HUDEP-2 (cell line): Measurements from ENCODE around the gene SPATA13.
"Not testable (repeated sequence)": the region's sequence is repeated elsewhere in the genome, so short reads cannot be mapped to it uniquely, and the experiment has no call there.

Experiments
- DNase-seq, 76 experiments: peaks; one replicate each; lab custom pipeline; 2025; ENCODE audit not compliant: unreplicated experiment in 76 of 76; lab: John Stamatoyannopoulos, UW

The SPATA13 gene

GRCh38 chr13:24341439-24341838, 180.9 kb downstream of the SPATA13 start:
- no peak for DNase-seq

GRCh38 chr13:24348385-24348784, 187.9 kb downstream of the SPATA13 start:
- no peak for DNase-seq

- no peak for DNase-seq
Measured at GRCh38 chr13:24348797-24349515, 188.4 kb downstream of the SPATA13 start.

DNA sequence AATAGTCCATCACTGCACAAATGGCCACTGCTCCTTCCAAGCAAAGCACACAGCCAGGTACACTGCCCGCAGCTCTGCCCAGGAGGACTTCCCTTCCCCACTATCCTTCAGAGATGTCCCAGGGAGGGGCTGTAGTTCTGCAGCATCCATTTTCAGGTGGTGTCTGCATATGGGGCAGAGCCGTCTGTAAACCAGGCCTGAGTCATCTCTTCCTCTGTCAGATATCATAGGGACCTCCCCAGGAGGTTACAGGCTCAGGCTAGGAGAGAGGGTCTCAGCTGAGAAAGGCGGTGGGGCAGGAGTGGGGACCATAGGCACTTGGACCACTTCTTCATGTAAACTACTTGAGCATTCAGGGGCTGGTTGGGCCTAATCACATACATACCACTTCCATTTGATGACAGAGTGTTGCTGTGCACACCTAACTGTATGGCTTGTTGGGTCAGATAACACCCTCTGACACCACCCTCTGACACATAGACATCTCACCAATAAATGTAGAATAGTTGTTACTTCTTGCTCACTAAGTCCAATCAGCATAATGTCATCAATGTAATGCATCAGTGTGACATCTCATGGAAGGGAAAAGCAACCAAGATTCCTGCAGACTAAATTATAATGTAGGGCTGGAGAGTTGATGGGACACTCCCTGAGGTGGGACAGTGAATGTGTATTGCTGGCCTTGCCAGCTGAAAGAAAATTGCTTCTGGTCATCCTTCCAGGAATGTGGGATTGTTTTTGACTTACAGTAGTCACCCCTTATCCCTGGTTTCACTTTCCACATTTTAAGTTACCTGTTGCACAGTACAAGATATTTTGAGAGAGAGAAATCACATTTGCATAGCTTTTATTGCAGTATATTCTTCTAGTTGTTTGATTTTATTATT, 189.5 kb downstream of the SPATA13 start:
- not testable (repeated sequence) for DNase-seq

DNA sequence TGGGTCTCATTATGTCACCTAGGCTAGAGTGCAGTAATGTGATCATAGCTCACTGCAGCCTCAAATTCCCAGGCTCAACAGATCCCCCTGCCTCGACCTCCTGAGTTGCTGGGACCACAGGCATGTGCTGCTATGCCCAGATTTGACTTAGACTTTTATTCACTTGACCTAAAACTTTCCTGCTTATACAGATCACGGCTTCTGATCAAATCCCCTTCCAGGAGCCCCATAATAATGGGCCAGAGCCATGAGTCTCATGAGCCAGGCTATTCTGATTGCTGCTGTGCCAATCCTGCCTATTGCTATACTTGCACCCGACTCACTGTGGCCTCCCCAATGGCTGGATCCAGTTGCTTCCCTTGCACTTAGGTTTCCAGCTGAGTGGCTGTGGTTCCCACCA, 190.9 kb downstream of the SPATA13 start:
- DNase-seq = no peak

- no peak for DNase-seq
Measured at GRCh38 chr13:24353736-24354135, 193.2 kb downstream of the SPATA13 start.

DNA sequence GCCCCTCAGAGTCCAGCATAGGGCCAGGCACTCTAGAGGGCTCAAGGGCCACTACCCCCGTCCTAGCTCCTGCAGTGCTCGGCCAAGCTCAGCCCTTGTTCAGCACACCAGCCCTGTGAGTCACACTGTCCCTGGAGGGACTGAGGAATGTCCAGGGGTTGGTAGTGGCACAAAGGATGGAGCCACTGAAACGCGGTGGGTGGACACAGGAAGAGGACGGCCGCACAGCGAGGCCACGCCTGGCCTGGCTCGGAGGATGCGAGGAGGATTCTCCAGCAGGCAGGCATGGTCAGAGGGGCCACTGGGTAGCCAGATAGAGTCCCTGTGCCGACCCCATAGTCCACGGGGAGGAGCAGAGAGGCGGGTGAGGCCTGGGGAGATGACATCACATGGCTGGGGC, 194.6 kb downstream of the SPATA13 start:
- DNase-seq = no peak

- no peak for DNase-seq
Measured at GRCh38 chr13:24356270-24356669, 195.8 kb downstream of the SPATA13 start.
